Thyroid gland (tissue), 4 donors: Measurements from ENCODE around the gene HMX3. TPM values are rescaled to one million over a fixed set of nuclear protein-coding genes. Genes with fewer than 3 reads are reported as not detected.

ENCODE experiments used
- DNase-seq, 2 donors: peaks; one replicate each; pipeline ENCODE4 v3.0.0-alpha.2; 2019
- H3K27ac ChIP-seq, 3 donors: fragments of 200-600 bp; sonication (generic); 1 replicate in 2 of 3; 2 replicates in 1 of 3; pipeline ENCODE4 v1.5.1; 2016 to 2019; ENCODE audit warnings: mild to moderate bottlenecking in 1 of 3, moderate library complexity in 1 of 3
- H3K27me3 ChIP-seq: fragments of 200-600 bp; sonication (generic); one replicate; pipeline ENCODE4 v1.5.1; 2019
- H3K36me3 ChIP-seq, 2 donors: fragments of 200-600 bp; sonication (generic); one replicate each; pipeline ENCODE4 v1.5.1; 2016 to 2019
- H3K4me1 ChIP-seq, 2 donors: fragments of 200-600 bp; sonication (generic); one replicate each; pipeline ENCODE4 v1.5.1; 2017 to 2019
- H3K4me3 ChIP-seq, 3 donors: fragments of 200-600 bp; sonication (generic); replicated peaks in 1 of 3; 1 replicate in 2 of 3; 2 replicates in 1 of 3; pipeline ENCODE4 v1.5.1; 2016; ENCODE audit warnings: mild to moderate bottlenecking in 1 of 3
- H3K9me3 ChIP-seq: fragments of 200-600 bp; sonication (generic); one replicate; pipeline ENCODE4 v1.5.1; 2017
- CTCF ChIP-seq, 6 experiments: fragments of 200-600 bp in 3 of 6; fragments of 450-650 bp in 3 of 6; sonication (generic) in 3 of 6; IDR thresholded peaks; one replicate each; pipeline ENCODE4 v1.5.1; 2016 to 2019; ENCODE audit warnings: antibody characterized with exemption in 6 of 6, mild to moderate bottlenecking in 2 of 6, inconsistent platforms in 1 of 6, moderate library complexity in 1 of 6
- POLR2A ChIP-seq, 2 donors: fragments of 450-650 bp; IDR thresholded peaks; one replicate each; pipeline ENCODE4 v1.6.1; 2017; ENCODE audit warnings: antibody characterized with exemption in 2 of 2, mild to moderate bottlenecking in 2 of 2, moderate library complexity in 1 of 2
- WGBS, 2 donors: methylation state at CpG; one replicate each; pipeline ENCODE4 v1.1.5; 2017; 5-methylcytosine and 5-hydroxymethylcytosine counted together
- intact Hi-C: fragments of 100-400 bp; cut with DNase I; formaldehyde crosslinking; loops from one replicate; pipeline ENCODE4 v1.15.1; 2023
- total RNA-seq, 4 donors: library from RNA; depleted of rRNA; stranded (reverse); fragments of >200 nt; gene quantifications; one replicate each; pipeline ENCODE4 v1.2.3, GENCODE V29; 2016

HMX3 gene
- total RNA-seq, 4 donors from 2014 or later = not detected

DNA sequence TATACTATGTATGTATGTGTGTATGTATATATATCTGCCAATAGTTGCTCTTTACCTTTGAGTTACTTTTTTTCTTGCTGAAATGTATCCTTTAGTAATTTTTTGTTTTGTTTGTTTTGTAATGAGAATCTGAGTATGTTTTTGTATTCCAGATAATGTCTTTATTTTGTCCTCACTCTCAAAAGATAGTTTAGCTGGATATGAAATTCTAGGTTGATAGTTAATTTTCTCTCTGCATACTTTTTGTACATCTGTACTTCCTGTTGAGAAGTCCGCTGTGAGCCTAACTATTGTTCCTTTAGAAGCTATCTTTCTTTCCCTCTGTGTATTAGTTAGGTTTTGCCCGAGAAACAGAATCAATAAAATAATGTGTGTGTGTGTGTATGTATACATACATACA lies 48.0 kb downstream of the HMX3 start:
- 96 to 97% methylated on average over 2 of the region's 2 CpGs for WGBS, 2 donors
- intact Hi-C loops = no loop called here
- H3K27ac ChIP-seq = no peak overlapping the region
- DNase-seq = no peak
- H3K36me3 ChIP-seq = no peaks in the 10 kb centered on the region
- no peaks in the 10 kb centered on the region for H3K4me1 ChIP-seq
- no peak overlapping the region for H3K4me3 ChIP-seq
- H3K27me3 ChIP-seq = no peaks in the 10 kb centered on the region
- H3K9me3 ChIP-seq = no peaks in the 10 kb centered on the region
- TF ChIP-seq POLR2A (IDR thresholded peaks at IDR 0.05) = no peak
- no peak for TF ChIP-seq CTCF (IDR thresholded peaks at IDR 0.05)

DNA sequence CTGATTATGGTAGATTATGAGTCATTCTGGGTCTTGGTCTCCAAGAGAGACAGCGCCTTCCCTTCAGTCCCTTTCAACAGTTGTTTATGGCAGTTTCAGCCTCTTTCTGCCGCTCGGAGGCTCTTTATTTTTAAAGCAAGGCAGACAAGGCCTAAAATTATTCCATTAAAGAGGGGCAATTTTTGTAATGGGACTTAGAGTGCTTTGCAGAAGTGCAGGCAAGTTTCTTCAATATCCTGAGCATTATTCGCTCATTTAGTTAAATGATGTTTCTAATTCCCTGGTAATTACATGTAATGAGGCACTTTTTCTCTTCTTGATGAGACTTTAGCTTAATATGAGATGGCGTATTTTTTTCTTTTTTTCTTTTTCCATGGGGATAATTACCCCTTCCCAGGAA lies 52.0 kb downstream of the HMX3 start:
- H3K9me3 ChIP-seq = no peaks in the 10 kb centered on the region
- H3K4me1 ChIP-seq = no peaks in the 10 kb centered on the region
- no peak for DNase-seq
- no peak for TF ChIP-seq POLR2A (IDR thresholded peaks at IDR 0.05)
- TF ChIP-seq CTCF (IDR thresholded peaks at IDR 0.05) = no peak
- no peaks in the 10 kb centered on the region for H3K36me3 ChIP-seq
- 96 to 97% methylated on average over 5 of the region's 5 CpGs for WGBS, 2 donors
- no peak overlapping the region for H3K4me3 ChIP-seq
- intact Hi-C loops = no loop called here
- H3K27me3 ChIP-seq = no peaks in the 10 kb centered on the region
- H3K27ac ChIP-seq = no peak overlapping the region

Other genes with a start within 250 kb of the HMX3 start
- not detected for gene FAM24A, start 225.4 kb upstream of the HMX3 start, total RNA-seq
- gene C10orf88, start 181.7 kb upstream of the HMX3 start, total RNA-seq = 10 to 100 TPM in 1 of 4 donors, 1 to 10 TPM in 3; 4.7 to 10.4 (median 7.1) TPM
- gene PSTK, start 155.6 kb upstream of the HMX3 start, total RNA-seq = 1 to 10 TPM; 3.9 to 6.3 (median 5.2) TPM
- gene IKZF5, start 127.2 kb upstream of the HMX3 start, total RNA-seq = 10 to 100 TPM; 11.5 to 24.5 (median 13.3) TPM
- 10 to 100 TPM; 14.4 to 23.8 (median 17.5) TPM for gene ACADSB, start 127.0 kb upstream of the HMX3 start, total RNA-seq
- gene HMX2, start 12.2 kb downstream of the HMX3 start, total RNA-seq = not detected
- gene BUB3, start 18.4 kb downstream of the HMX3 start, total RNA-seq = 100 to 1,000 TPM in 1 of 4 donors, 10 to 100 TPM in 3; 67.9 to 117 (median 88.0) TPM